Measurements from ENCODE around the gene AK6. TPM values are rescaled to one million over a fixed set of nuclear protein-coding genes. Genes with fewer than 3 reads are reported as not detected.
A peak's percentile ranks its signal among the peaks of the same experiment; 100 is the strongest.

AK6 gene
- total RNA-seq, 1 experiment from 2014 or later: 37.4 TPM

- peaks cover 4% of the 10 kb centered on the region for H3F3A ChIP-seq (ENCODE audit: low read length, unreplicated experiment)
- no peak overlapping the region for H3K4me3 ChIP-seq (ENCODE audit: low read length)
- H3K4me2 ChIP-seq (ENCODE audit: low read length): peak overlapping the region; percentile 55
- ATAC-seq (peak; percentile 80), DNase-seq (peak; percentile 92)
- no peak overlapping the region for H2AFZ ChIP-seq (ENCODE audit: low read length)
- no peak for TF ChIP-seq EZH2phosphoT487 (IDR thresholded peaks at IDR 0.05; ENCODE audit: borderline replicate concordance, low read length)
- TF ChIP-seq CTCF (conservative IDR thresholded peaks at IDR 0.05; ENCODE audit: low read depth, low read length): no peak
- TF ChIP-seq EZH2 (IDR thresholded peaks at IDR 0.05; ENCODE audit: low read length, unreplicated experiment): no peak
- BruUV-seq (replicated peaks): no TSS peak
- no peaks in the 10 kb centered on the region for H3K36me3 ChIP-seq (ENCODE audit: low read depth, low read length)
- peaks cover 16% of the 10 kb centered on the region for H3K79me2 ChIP-seq (ENCODE audit: low read length)
- no peaks in the 10 kb centered on the region for H3K27me3 ChIP-seq (ENCODE audit: low read length)
- H3K9ac ChIP-seq (ENCODE audit: low read length): no peak overlapping the region
- CTCF ChIA-PET: interaction anchor here (0.5 kb wide), 1 partner anchor 176 kb away, joined by 5 read pairs; no protein-coding TSS in a partner anchor
- H3K27ac ChIP-seq (ENCODE audit: low read length): peak overlapping the region; percentile 68
- peaks cover 12% of the 10 kb centered on the region; the same call in 1 of the 2 replicates for H3K4me1 ChIP-seq (ENCODE audit: insufficient read depth, low read length)
- H3K9me3 ChIP-seq (ENCODE audit: low read length): no peaks in the 10 kb centered on the region
- intact Hi-C loops (cut with micrococcal nuclease): loop anchor here (1.0 to 5.0 kb wide), 2 partner anchors 37 to 91 kb away; partner anchors contain the start of genes AK6, RAD17 and TAF9
- POLR2A ChIA-PET (ENCODE audit: unreplicated experiment): no interaction called here
- no peaks in the 10 kb centered on the region for H3K9me2 ChIP-seq (replicated peaks; ENCODE audit: low read length)
- no peaks in the 10 kb centered on the region for H4K20me1 ChIP-seq (ENCODE audit: low read length)
These were observed 39.3 kb downstream of the AK6 start for GRCh38 chr5:69329905-69330489.

GRCh38 chr5:69326365-69326764 is 43.0 kb downstream of the AK6 start:
- Histone ChIP-seq H3K9me2 (replicated peaks; ENCODE audit: low read length) (no peaks in the 10 kb centered on the region), H3K4me1 (ENCODE audit: insufficient read depth, low read length) (peaks cover 8% of the 10 kb centered on the region; the same call in 1 of the 2 replicates), H3K27ac (ENCODE audit: low read length) (no peak overlapping the region), H3K27me3 (ENCODE audit: low read length) (no peaks in the 10 kb centered on the region), H3K4me2 (ENCODE audit: low read length) (no peak overlapping the region), H3F3A (ENCODE audit: low read length, unreplicated experiment) (no peaks in the 10 kb centered on the region), H3K9me3 (ENCODE audit: low read length) (no peaks in the 10 kb centered on the region), H3K36me3 (ENCODE audit: low read depth, low read length) (no peaks in the 10 kb centered on the region), H3K9ac (ENCODE audit: low read length) (no peak overlapping the region), H3K79me2 (ENCODE audit: low read length) (peaks cover 5% of the 10 kb centered on the region), H4K20me1 (ENCODE audit: low read length) (no peaks in the 10 kb centered on the region), H2AFZ (ENCODE audit: low read length) (no peak overlapping the region), H3K4me3 (ENCODE audit: low read length) (no peak overlapping the region)
- TF ChIP-seq EZH2 (IDR thresholded peaks at IDR 0.05; ENCODE audit: low read length, unreplicated experiment) (no peak), EZH2phosphoT487 (IDR thresholded peaks at IDR 0.05; ENCODE audit: borderline replicate concordance, low read length) (no peak), CTCF (conservative IDR thresholded peaks at IDR 0.05; ENCODE audit: low read depth, low read length) (no peak)
- ATAC-seq (no peak), DNase-seq (no peak)
- intact Hi-C loops (cut with micrococcal nuclease): no loop called here
- CTCF ChIA-PET: no interaction called here
- POLR2A ChIA-PET (ENCODE audit: unreplicated experiment): no interaction called here
- BruUV-seq (replicated peaks): no TSS peak

GRCh38 chr5:69317391-69317790 is 51.9 kb downstream of the AK6 start:
- CTCF ChIA-PET: no interaction called here
- intact Hi-C loops (cut with micrococcal nuclease): no loop called here
- no peaks in the 10 kb centered on the region for H3K4me1 ChIP-seq (ENCODE audit: insufficient read depth, low read length)
- H3K79me2 ChIP-seq (ENCODE audit: low read length): no peaks in the 10 kb centered on the region
- H4K20me1 ChIP-seq (ENCODE audit: low read length): no peaks in the 10 kb centered on the region
- no peaks in the 10 kb centered on the region for H3K9me3 ChIP-seq (ENCODE audit: low read length)
- H2AFZ ChIP-seq (ENCODE audit: low read length): no peak overlapping the region
- no peak overlapping the region for H3K9ac ChIP-seq (ENCODE audit: low read length)
- no peak overlapping the region for H3K4me3 ChIP-seq (ENCODE audit: low read length)
- POLR2A ChIA-PET (ENCODE audit: unreplicated experiment): no interaction called here
- ATAC-seq: no peak
- no peaks in the 10 kb centered on the region for H3K27me3 ChIP-seq (ENCODE audit: low read length)
- no peaks in the 10 kb centered on the region for H3K36me3 ChIP-seq (ENCODE audit: low read depth, low read length)
- no peaks in the 10 kb centered on the region for H3K9me2 ChIP-seq (replicated peaks; ENCODE audit: low read length)
- H3K4me2 ChIP-seq (ENCODE audit: low read length): no peak overlapping the region
- H3K27ac ChIP-seq (ENCODE audit: low read length): no peak overlapping the region
- TF ChIP-seq CTCF (conservative IDR thresholded peaks at IDR 0.05; ENCODE audit: low read depth, low read length): no peak
- TF ChIP-seq EZH2 (IDR thresholded peaks at IDR 0.05; ENCODE audit: low read length, unreplicated experiment): no peak
- TF ChIP-seq EZH2phosphoT487 (IDR thresholded peaks at IDR 0.05; ENCODE audit: borderline replicate concordance, low read length): no peak
- no peaks in the 10 kb centered on the region for H3F3A ChIP-seq (ENCODE audit: low read length, unreplicated experiment)
- no peak for DNase-seq
- BruUV-seq (replicated peaks): no TSS peak

Measured in PC-3 (cell line).